ENCODE results near the gene ABCC10. TPM values are rescaled to one million over a fixed set of nuclear protein-coding genes. Genes with fewer than 3 reads are reported as not detected.
"Not testable (repeated sequence)": the region's sequence is repeated elsewhere in the genome, so short reads cannot be mapped to it uniquely, and the experiment has no call there.

ABCC10 gene
- total and polyA plus RNA-seq, 9 donors, result 8.9 to 34.9 (median 21.1) TPM

DNA sequence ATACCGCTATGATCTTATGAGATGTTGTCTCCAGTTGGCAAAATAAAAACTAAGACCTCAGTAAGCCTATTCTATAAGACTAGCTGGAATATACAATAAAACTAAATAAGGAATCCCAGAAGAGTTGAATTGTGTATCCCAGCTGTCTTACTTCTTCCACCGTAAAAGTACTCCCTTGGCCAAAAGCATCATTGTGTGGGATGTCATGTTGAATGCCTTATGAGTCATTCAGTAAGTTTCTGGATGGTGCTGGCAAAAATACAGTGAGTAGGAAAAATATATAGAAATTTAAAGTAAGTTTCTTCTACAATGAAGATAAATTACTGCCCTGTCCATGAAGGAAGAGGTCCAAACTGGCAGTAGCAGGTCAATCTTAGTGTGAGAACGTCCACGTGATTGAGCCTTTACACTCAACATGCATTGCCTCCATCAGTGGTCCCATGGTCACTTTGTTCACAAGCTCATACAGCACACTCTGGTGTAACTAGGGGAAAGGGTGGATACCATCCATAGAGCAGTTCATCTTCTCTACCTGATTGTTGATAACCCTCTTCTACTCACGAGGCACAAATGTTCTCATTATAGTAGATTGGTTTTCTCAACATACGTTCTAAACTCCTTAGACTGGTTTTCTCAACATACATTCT lies 44.2 kb upstream of the ABCC10 start:
- DNase-seq, result no peak
- 69 to 75% (median 74%) methylated on average over 6 of the region's 6 CpGs for whole genome bisulfite sequencing, 3 donors
- H3K4me1 ChIP-seq (ENCODE audit: insufficient read depth), result no peaks in the 10 kb centered on the region
- H3K27ac ChIP-seq, result no peak overlapping the region
- H3K9me3 ChIP-seq, result no peaks in the 10 kb centered on the region
- no peaks in the 10 kb centered on the region for H3K27me3 ChIP-seq
- no peak overlapping the region for H3K4me3 ChIP-seq
- TF ChIP-seq POLR2A (IDR thresholded peaks at IDR 0.05) (no peak), EP300 (IDR thresholded peaks at IDR 0.05) (no peak)
- TF ChIP-seq, protein P1, sequence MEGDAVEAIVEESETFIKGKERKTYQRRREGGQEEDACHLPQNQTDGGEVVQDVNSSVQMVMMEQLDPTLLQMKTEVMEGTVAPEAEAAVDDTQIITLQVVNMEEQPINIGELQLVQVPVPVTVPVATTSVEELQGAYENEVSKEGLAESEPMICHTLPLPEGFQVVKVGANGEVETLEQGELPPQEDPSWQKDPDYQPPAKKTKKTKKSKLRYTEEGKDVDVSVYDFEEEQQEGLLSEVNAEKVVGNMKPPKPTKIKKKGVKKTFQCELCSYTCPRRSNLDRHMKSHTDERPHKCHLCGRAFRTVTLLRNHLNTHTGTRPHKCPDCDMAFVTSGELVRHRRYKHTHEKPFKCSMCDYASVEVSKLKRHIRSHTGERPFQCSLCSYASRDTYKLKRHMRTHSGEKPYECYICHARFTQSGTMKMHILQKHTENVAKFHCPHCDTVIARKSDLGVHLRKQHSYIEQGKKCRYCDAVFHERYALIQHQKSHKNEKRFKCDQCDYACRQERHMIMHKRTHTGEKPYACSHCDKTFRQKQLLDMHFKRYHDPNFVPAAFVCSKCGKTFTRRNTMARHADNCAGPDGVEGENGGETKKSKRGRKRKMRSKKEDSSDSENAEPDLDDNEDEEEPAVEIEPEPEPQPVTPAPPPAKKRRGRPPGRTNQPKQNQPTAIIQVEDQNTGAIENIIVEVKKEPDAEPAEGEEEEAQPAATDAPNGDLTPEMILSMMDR (IDR thresholded peaks at IDR 0.05), result no peak
- intact Hi-C loops (cut with DNase I), result loop anchor here in 1 of 4 donors (5.0 kb wide), 1 partner anchor 124 kb away; no protein-coding TSS in a partner anchor
- no peaks in the 10 kb centered on the region for H3K36me3 ChIP-seq

DNA sequence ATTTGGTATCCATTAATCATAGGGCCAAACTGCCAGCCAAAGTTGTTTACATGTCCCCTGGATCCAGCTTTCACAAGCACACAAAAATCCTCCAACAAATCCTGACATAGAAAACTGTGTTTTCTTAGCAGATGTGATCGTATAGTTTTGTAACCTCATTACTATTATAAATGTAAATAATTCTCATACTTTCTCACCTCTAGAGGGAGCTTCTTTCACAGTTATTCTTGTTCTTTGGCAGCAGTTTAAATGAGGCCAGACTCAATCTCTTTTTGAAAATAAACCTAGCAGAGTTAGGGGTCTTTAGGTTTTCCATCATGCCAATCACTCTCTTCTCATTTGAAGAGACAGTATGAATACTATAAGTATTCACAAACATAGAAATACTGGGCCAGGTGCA lies 40.8 kb upstream of the ABCC10 start:
- no peak overlapping the region for H3K27ac ChIP-seq
- DNase-seq, result no peak
- no peaks in the 10 kb centered on the region for H3K4me1 ChIP-seq (ENCODE audit: insufficient read depth)
- no peak overlapping the region for H3K4me3 ChIP-seq
- TF ChIP-seq POLR2A (IDR thresholded peaks at IDR 0.05), result no peak
- no peak for TF ChIP-seq EP300 (IDR thresholded peaks at IDR 0.05)
- TF ChIP-seq, protein P1 (IDR thresholded peaks at IDR 0.05), result peak in 1 of 3 donors; percentile 39
- intact Hi-C loops (cut with DNase I), result loop anchor here in 2 of 4 donors (5.0 kb wide), 1 partner anchor 121 kb away; no protein-coding TSS in a partner anchor
- 22 to 43% (median 29%) methylated on average over 1 of the region's 1 CpG for WGBS, 3 donors
- no peaks in the 10 kb centered on the region for H3K9me3 ChIP-seq
- H3K36me3 ChIP-seq, result no peaks in the 10 kb centered on the region
- no peaks in the 10 kb centered on the region for H3K27me3 ChIP-seq

DNA sequence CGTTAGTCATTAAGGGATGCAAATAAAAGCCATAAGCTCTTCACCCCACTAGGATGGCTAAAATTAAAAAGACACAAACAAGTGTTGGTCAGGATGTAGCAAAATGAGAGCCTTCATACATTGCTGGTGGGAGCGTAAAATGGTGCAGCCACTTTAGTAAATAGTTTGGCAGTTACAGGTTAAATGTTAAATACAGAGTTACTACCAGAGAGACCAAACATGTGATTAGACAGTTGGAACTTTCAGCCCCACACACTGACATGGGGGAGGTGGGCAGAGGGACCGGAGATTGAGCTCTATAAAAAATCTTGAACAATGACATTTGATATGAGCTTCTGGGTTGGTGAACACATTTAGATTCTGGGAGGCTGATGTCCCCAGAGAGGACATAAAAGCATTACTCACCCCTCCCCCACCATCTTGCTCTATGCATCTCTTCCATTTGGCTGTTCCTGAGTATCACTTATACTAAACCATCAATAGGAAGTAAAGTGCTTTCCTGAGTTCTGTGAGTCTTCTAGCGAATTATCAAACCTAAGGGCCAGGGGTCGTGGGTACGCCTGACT lies 37.5 kb upstream of the ABCC10 start:
- TF ChIP-seq, protein P1 (IDR thresholded peaks at IDR 0.05), result no peak
- TF ChIP-seq EP300 (IDR thresholded peaks at IDR 0.05), result no peak
- no peak for TF ChIP-seq POLR2A (IDR thresholded peaks at IDR 0.05)

GRCh38 chr6:43390753-43391439 lies 36.4 kb upstream of the ABCC10 start:
- H3K9me3 ChIP-seq; H3K4me1 ChIP-seq (ENCODE audit: insufficient read depth); intact Hi-C loops (cut with DNase I); H3K27me3 ChIP-seq; DNase-seq; H3K4me3 ChIP-seq; H3K36me3 ChIP-seq; H3K27ac ChIP-seq: not testable (repeated sequence)
- 68 to 77% (median 69%) methylated on average over 10 of the region's 10 CpGs for WGBS, 3 donors

More for the DNA sequence above, 37.5 kb upstream of the ABCC10 start:
- Histone ChIP-seq H3K4me1 (ENCODE audit: insufficient read depth) (no peaks in the 10 kb centered on the region), H3K27me3 (no peaks in the 10 kb centered on the region), H3K36me3 (no peaks in the 10 kb centered on the region), H3K4me3 (no peak overlapping the region), H3K27ac (no peak overlapping the region), H3K9me3 (no peaks in the 10 kb centered on the region)
- no peak for DNase-seq
- intact Hi-C loops (cut with DNase I), result loop anchor here in 2 of 4 donors (5.0 kb wide), 1 partner anchor 117 kb away; no protein-coding TSS in a partner anchor
- 84 to 90% (median 84%) methylated on average over 6 of the region's 6 CpGs for WGBS, 3 donors

Measured in ovary (tissue), 9 donors.